Left ventricle myocardium superior (tissue), 1 donor: ENCODE results near the gene DGKA. TPM values are rescaled to one million over a fixed set of nuclear protein-coding genes. Genes with fewer than 3 reads are reported as not detected.
A peak's percentile ranks its signal among the peaks of the same experiment; 100 is the strongest.
"Not testable (repeated sequence)": the region's sequence is repeated elsewhere in the genome, so short reads cannot be mapped to it uniquely, and the experiment has no call there.

ENCODE experiments used
- ATAC-seq: fragments of 200-7000 bp; cut with Tn5 transposase; one replicate; pipeline ENCODE4 v1.9.1; 2020; ENCODE audit warnings: mild to moderate bottlenecking, moderate library complexity
- DNase-seq: peaks from one replicate; pipeline ENCODE4 v3.0.0-alpha.2; 2020
- intact Hi-C: fragments of 100-400 bp; cut with micrococcal nuclease; formaldehyde crosslinking; loops from one replicate; pipeline ENCODE4 v1.11.0; 2022
- long read RNA-seq: library from polyadenylated mRNA; unstranded; transcript quantifications from one replicate; pipeline ENCODE4 v2.0.0, GENCODE V29; 2021
- total RNA-seq: library from RNA; stranded (reverse); fragmentation: NEBNext Ultra II Directional; extraction: Animal tissue kit (Norgen Biotek cat#: 25700); gene quantifications from one replicate; pipeline ENCODE4 v1.2.1, GENCODE V29; 2021
- donor health status: DM: no; HTN: yes; CAD: no; lungs with severe emphysema.

Gene DGKA
- 6.9 TPM for total RNA-seq
- long read RNA-seq, partial matches to known transcripts: 0 of 4 reads
- long read RNA-seq, other reads (novel, unspliced or antisense): 3 of 4 reads

- intact Hi-C loops: no loop called here
- ATAC-seq (peak; percentile 3), DNase-seq (peak; percentile 44)
These were observed at the start of gene DGKA for GRCh38 chr12:55930771-55931316. DGKA (plus strand) TSS chr12:55931162; CDS start chr12:55936504, 5,342 bp downstream.

- no peak for DNase-seq
- no peak for ATAC-seq
- intact Hi-C loops: no loop called here
These were observed 45.8 kb upstream of the DGKA start for GRCh38 chr12:55885113-55885512.

- intact Hi-C loops: no loop called here
- DNase-seq (no peak), ATAC-seq (no peak)
These were observed 39.7 kb upstream of the DGKA start for GRCh38 chr12:55891310-55891709.

GRCh38 chr12:55893723-55894122 lies 37.2 kb upstream of the DGKA start:
- ATAC-seq (no peak), DNase-seq (no peak)
- intact Hi-C loops: no loop called here

- ATAC-seq (no peak), DNase-seq (no peak)
- intact Hi-C loops: no loop called here
These were observed 31.9 kb upstream of the DGKA start for GRCh38 chr12:55899082-55899481.

- ATAC-seq (no peak), DNase-seq (no peak)
- intact Hi-C loops: no loop called here
These were observed 29.0 kb upstream of the DGKA start for GRCh38 chr12:55901881-55902490.

GRCh38 chr12:55906056-55906455 lies 24.9 kb upstream of the DGKA start:
- intact Hi-C loops: no loop called here
- ATAC-seq (no peak), DNase-seq (no peak)

GRCh38 chr12:55908726-55909512 lies 22.0 kb upstream of the DGKA start:
- ATAC-seq: peak; percentile 33
- intact Hi-C loops: no loop called here
- no peak for DNase-seq

- ATAC-seq (no peak), DNase-seq (no peak)
- intact Hi-C loops: no loop called here
These were observed 21.5 kb upstream of the DGKA start for GRCh38 chr12:55909513-55909884.

GRCh38 chr12:55912908-55913307 lies 18.1 kb upstream of the DGKA start:
- intact Hi-C loops: no loop called here
- ATAC-seq: peak; percentile 38
- no peak for DNase-seq

GRCh38 chr12:55915482-55915859 lies 15.5 kb upstream of the DGKA start:
- DNase-seq: no peak
- intact Hi-C loops: no loop called here
- ATAC-seq: no peak

GRCh38 chr12:55919032-55919431 lies 11.9 kb upstream of the DGKA start:
- intact Hi-C loops, ATAC-seq, DNase-seq: not testable (repeated sequence)

GRCh38 chr12:55922126-55922525 lies 8.8 kb upstream of the DGKA start:
- intact Hi-C loops: loop anchor here (10.0 kb wide), 1 partner anchor 97 kb away; the partner anchor contains the start of gene DNAJC14
- DNase-seq: no peak
- ATAC-seq: no peak

GRCh38 chr12:55923648-55924047 lies 7.3 kb upstream of the DGKA start:
- not testable (repeated sequence) for ATAC-seq, DNase-seq
- intact Hi-C loops: loop anchor here (10.0 kb wide), 1 partner anchor 99 kb away; the partner anchor contains the start of gene DNAJC14

- no peak for DNase-seq
- no peak for ATAC-seq
- intact Hi-C loops: loop anchor here (10.0 kb wide), 1 partner anchor 101 kb away; the partner anchor contains the start of gene DNAJC14
These were observed 5.6 kb upstream of the DGKA start for GRCh38 chr12:55925371-55925770.

- intact Hi-C loops: loop anchor here (10.0 kb wide), 1 partner anchor 101 kb away; the partner anchor contains the start of gene DNAJC14
- no peak for DNase-seq
- no peak for ATAC-seq
These were observed 4.9 kb upstream of the DGKA start for GRCh38 chr12:55925870-55926737.

GRCh38 chr12:55926738-55927587 lies 4.0 kb upstream of the DGKA start:
- DNase-seq: peak; percentile 92
- intact Hi-C loops: loop anchor here (10.0 kb wide), 1 partner anchor 102 kb away; the partner anchor contains the start of gene DNAJC14
- peak; percentile 89 for ATAC-seq
